NCI-H2196 treated with DMSO at 0.1 percent for 48 hours (cell line): ENCODE results near the gene SLC10A3.
A peak's percentile ranks its signal among the peaks of the same experiment; 100 is the strongest.

Source experiments
- DNase-seq: peaks from one replicate; lab custom pipeline; 2025; ENCODE audit not compliant: unreplicated experiment; lab: John Stamatoyannopoulos, UW

Gene SLC10A3

GRCh38 chrX:154466036-154466435 is 24.4 kb downstream of the SLC10A3 start:
- DNase-seq: no peak

GRCh38 chrX:154465601-154466000 is 24.8 kb downstream of the SLC10A3 start:
- DNase-seq: no peak

- DNase-seq: no peak
Observed at GRCh38 chrX:154464806-154465365, 25.5 kb downstream of the SLC10A3 start.

- no peak for DNase-seq
Observed at GRCh38 chrX:154463611-154464220, 26.7 kb downstream of the SLC10A3 start.

GRCh38 chrX:154462396-154462795 is 28.0 kb downstream of the SLC10A3 start:
- DNase-seq: no peak

GRCh38 chrX:154460326-154460725 is 30.1 kb downstream of the SLC10A3 start:
- no peak for DNase-seq

- no peak for DNase-seq
Observed at GRCh38 chrX:154459832-154460231, 30.6 kb downstream of the SLC10A3 start.

GRCh38 chrX:154458954-154459778 is 31.3 kb downstream of the SLC10A3 start:
- no peak for DNase-seq

- no peak for DNase-seq
Observed at GRCh38 chrX:154458116-154458953, 32.1 kb downstream of the SLC10A3 start, which contains the start of gene PLXNA3. PLXNA3 (plus strand) TSS chrX:154458281; CDS start chrX:154460184, 1,903 bp downstream.

- peak; percentile 24 for DNase-seq
Observed at GRCh38 chrX:154457491-154458115, 32.8 kb downstream of the SLC10A3 start.

- no peak for DNase-seq
Observed at GRCh38 chrX:154452823-154453222, 37.6 kb downstream of the SLC10A3 start.

GRCh38 chrX:154450312-154450711 is 40.1 kb downstream of the SLC10A3 start:
- no peak for DNase-seq

GRCh38 chrX:154449618-154450017 is 40.8 kb downstream of the SLC10A3 start:
- no peak for DNase-seq

- DNase-seq: no peak
Observed at GRCh38 chrX:154448484-154448883, 41.9 kb downstream of the SLC10A3 start.

GRCh38 chrX:154446430-154446829 is 44.0 kb downstream of the SLC10A3 start:
- DNase-seq: no peak

- DNase-seq: no peak
Observed at GRCh38 chrX:154445776-154446175, 44.7 kb downstream of the SLC10A3 start.

GRCh38 chrX:154444755-154445246 is 45.6 kb downstream of the SLC10A3 start:
- DNase-seq: no peak

- DNase-seq: peak; percentile 26
Observed at GRCh38 chrX:154443992-154444754, 46.3 kb downstream of the SLC10A3 start, which contains the start of gene FAM50A. FAM50A (plus strand) TSS chrX:154444141; CDS start chrX:154444236, 95 bp downstream.

GRCh38 chrX:154443479-154443910 is 46.9 kb downstream of the SLC10A3 start:
- DNase-seq: no peak
